NCI-H146 (cell line): ENCODE data around the gene PGM3.
"Not testable (repeated sequence)": the region's sequence is repeated elsewhere in the genome, so short reads cannot be mapped to it uniquely, and the experiment has no call there.

Experiments
- DNase-seq: peaks from one replicate; lab custom pipeline; 2025; lab: John Stamatoyannopoulos, UW

Gene PGM3, protein sequence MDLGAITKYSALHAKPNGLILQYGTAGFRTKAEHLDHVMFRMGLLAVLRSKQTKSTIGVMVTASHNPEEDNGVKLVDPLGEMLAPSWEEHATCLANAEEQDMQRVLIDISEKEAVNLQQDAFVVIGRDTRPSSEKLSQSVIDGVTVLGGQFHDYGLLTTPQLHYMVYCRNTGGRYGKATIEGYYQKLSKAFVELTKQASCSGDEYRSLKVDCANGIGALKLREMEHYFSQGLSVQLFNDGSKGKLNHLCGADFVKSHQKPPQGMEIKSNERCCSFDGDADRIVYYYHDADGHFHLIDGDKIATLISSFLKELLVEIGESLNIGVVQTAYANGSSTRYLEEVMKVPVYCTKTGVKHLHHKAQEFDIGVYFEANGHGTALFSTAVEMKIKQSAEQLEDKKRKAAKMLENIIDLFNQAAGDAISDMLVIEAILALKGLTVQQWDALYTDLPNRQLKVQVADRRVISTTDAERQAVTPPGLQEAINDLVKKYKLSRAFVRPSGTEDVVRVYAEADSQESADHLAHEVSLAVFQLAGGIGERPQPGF

GRCh38 chr6:83192871-83193746, at the start of gene PGM3, which contains the start of gene RWDD2A:
PGM3 (minus strand) TSS chr6:83193265; CDS start chr6:83191012, 2,253 bp downstream.
RWDD2A (plus strand) TSS chr6:83193357; CDS start chr6:83194452, 1,095 bp downstream.
- DNase-seq: peak; percentile 87

GRCh38 chr6:83231146-83231545, 38.1 kb upstream of the PGM3 start:
- DNase-seq: no peak

- DNase-seq: no peak
Observed at GRCh38 chr6:83226517-83226916, 33.5 kb upstream of the PGM3 start.

- DNase-seq: peak; percentile 37
Observed at GRCh38 chr6:83221889-83222479, 28.9 kb upstream of the PGM3 start.

DNA sequence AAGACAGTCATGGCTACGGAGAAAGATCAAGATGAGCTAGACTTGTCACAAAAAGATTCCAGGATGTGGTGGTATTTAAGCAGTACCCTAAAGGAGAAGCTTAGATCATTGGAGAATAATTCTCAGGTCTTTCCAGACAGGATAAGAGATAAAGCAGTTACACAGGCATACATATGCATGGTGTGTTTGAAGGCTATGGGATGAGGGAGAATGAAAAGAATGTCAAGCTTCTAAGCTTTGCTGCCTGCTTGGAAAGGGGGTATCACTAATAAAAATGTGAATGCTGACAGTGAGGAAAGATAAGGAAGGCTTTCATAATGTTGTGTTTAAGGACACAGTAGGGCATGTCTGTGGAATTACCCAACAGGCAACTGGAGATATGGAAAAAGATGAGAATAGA, 28.2 kb upstream of the PGM3 start:
- no peak for DNase-seq

DNA sequence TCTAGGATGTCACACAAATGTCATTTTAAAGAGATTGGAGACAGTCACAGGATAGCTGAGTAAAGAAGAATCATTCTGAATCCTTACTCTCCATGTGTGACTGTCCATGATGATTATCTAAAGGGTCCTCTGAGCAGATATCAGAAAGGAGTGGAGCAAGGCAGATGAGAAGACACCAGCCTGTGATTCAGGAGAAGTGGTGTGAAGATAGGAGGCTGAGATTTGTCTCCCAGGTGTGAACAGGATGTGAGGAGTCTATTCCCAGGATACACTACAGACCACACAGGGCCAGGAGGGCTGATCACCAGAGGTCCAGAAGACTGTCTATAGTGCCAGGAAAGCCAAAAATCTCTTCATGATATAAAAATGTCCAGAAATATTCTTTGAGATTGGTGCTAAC, 27.1 kb upstream of the PGM3 start:
- DNase-seq: no peak

DNA sequence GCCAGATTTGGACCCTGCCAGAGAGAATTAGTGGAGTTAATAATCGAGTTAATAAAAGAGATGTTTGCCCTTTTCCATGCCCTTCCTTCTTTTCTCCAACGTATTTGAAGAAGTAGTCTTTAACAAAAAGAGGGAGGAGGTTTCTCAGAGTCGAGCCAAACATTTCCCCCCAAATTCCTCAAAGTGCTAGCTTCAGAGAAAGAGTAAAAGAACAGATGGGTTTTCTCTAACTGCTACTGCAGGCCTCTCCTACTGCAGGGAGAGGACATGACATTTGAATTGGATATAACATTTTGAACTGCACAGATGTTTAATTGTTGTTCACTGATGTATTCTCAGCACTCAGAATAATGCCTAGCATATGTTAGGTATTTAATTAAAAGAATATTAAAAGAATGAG, 25.6 kb upstream of the PGM3 start:
- DNase-seq: no peak

GRCh38 chr6:83216806-83217205, 23.7 kb upstream of the PGM3 start:
- no peak for DNase-seq

- DNase-seq: peak; percentile 60
Observed at GRCh38 chr6:83215131-83216047, 22.3 kb upstream of the PGM3 start.

DNA sequence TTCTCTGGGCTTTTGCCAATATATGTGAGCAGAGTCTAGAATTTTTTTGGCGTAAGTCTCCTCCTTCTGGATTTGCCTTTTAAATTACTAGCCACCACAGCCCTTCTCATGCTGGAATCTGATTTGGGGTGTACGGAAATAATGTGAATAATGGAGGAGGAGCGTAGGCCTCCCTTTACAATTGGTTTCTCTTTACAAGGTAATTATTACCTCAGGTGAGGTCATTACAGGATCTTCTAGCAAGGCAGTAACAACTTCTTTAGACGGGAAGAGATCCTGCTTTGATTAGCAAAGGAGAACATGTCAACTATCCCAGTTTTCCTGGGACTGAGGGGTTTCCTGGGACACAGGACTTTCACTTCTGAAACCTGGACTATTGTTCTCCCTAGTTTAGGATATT, 9.0 kb upstream of the PGM3 start:
- DNase-seq: no peak

DNA sequence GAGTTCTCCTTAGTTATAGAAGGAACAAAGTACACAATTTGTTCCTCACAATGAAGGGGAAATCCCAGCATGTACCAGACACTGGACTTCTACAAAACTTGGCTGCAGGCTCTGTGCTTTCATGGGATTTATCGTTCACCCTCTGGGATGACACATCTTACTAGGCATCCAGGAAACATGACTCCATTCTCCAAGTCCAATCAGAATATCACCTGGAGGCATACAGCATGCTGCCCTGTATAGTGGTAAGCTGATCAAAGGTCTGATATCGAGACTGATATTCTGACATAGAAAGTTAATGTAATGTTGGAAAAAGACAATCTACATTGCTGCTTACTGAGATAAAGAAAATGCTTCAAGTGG, 6.8 kb upstream of the PGM3 start:
- DNase-seq: no peak

DNA sequence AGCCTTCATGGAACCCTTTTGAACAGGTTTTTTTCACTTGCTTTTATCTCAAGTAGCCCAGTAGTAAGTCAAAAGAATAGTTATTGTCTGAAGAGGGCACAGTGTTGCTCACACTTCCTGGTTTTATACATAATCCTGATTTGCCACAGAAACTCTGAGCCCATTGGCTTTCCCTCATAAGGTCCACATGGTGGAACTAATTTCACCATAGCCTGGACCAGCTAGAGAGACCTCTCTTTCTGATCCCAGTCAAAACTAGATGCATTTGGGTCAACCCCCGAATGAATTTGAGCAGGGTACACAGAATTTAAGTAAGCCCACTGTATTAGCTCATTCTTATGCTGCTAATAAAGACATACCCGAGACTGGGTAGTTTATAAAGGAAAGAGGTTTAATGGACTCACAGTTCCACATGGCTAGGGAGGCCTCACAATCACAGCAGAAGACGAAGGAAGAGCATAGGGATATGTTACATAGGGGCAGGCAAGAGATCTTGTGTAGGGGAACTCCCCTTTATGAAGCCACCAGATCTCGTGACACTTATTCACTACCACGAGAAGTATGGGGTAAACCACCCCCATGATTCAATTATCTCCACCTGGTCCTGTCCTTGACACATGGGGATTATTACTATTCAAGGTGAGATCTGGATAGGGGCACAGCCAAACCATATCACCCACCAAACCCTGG, 6.3 kb upstream of the PGM3 start:
- DNase-seq: no peak

DNA sequence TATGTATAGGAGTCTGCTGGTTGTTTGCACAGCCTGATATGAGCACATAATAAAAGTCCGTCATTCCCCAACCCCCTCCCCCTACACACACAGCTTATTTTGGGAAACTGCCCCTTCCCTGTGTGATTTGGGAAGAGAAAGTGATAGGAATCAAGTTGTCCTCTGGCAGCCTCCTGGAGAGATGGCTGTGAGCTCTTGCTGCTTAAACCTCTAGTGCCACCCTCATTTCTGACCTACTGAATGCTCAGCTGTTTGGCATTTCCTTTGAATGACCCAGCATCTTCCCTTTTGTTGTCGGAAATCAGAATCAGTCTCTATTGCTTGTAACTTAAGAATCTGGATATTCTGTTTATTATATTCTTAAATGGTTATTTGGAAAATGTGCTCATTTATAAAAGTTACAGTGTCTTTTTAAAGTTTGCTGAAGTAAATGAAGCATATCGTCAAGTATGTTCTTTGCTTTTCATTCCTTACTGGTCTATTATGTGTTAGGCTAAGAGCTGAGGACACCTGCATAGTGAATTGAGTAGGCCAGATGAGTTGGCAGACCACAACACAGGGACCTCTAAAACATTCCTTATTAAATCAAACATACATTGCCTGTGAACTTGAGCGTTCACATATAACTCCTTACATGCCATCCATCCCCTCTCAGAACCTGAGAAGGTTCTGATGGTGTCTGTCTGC, 5.6 kb upstream of the PGM3 start:
- no peak for DNase-seq

- DNase-seq: peak; percentile 86
Observed at GRCh38 chr6:83193747-83194566, 892 bp upstream of the PGM3 start.

DNA sequence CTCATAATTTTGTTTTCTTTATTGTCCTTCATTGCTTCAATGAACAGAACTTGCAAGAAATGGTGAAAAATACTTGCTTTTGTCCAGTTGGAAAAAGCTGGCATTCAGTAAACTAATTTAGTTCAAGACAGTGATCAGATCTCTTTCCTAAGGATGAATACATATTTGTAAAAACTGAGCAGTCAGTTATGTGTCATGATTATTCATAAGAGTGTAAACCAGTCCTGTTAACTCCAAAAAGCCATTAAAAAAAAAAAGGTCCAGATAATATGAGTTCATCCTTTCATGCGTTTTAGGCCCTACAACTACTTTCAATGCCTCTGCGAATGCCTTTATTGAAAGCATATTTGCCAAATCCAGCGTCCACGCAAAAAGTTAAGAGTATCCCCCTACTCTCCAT, 609 bp downstream of the PGM3 start:
- DNase-seq: no peak

DNA sequence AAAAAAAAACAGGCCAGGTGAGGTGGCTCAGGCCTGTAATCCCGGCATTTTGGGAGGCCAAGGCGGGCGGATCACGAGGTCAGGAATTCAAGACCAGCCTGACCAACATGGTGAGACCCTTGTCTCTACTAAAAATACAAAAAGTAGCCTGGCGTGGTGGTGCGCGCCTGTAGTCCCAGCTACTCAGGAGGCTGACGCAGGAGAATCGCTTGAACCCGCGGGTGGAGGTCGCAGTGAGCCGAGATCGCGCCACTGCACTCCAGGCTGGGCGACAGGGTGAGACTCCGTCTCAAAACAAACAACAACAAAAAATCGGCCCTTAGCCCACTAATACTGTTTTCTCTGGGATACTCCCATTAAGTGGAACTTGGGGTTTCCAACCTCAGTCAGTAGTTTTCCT, 1.1 kb downstream of the PGM3 start:
- not testable (repeated sequence) for DNase-seq

DNA sequence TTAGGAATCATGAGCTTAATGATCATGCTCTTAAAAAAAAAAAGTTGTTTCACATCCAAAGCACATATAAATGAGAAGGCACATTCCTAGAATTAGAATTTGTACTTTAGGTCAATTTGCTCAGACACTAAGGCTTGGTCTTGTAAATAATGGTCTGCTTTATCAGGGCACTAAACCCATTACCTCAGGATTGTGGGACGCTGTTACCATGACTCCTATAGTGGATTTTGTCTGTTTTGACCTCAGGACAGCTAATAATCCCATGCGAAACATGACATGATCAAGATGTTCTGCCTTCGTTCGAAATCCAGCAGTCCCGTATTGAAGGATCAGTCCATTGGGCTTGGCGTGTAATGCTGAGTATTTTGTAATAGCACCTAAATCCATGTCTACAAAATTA, 2.4 kb downstream of the PGM3 start:
- no peak for DNase-seq

- no peak for DNase-seq
Observed at GRCh38 chr6:83188501-83188900, 4.6 kb downstream of the PGM3 start.

- DNase-seq: no peak
Observed at GRCh38 chr6:83185096-83185495, 8.0 kb downstream of the PGM3 start.
